Inflammatory macrophage treated with lipopolysaccharide for 1 hour (primary cell): ENCODE data around the gene BFAR.
A peak's percentile ranks its signal among the peaks of the same experiment; 100 is the strongest.
"Not testable (repeated sequence)": the region's sequence is repeated elsewhere in the genome, so short reads cannot be mapped to it uniquely, and the experiment has no call there.

Experiments used
- DNase-seq, 2 donors: peaks; one replicate each; pipeline ENCODE4 v3.0.0-alpha.2; 2020 to 2022

The BFAR gene

GRCh38 chr16:14636179-14636950 lies 3.6 kb downstream of the BFAR start:
- DNase-seq = not testable (repeated sequence)

GRCh38 chr16:14636951-14637240 lies 4.1 kb downstream of the BFAR start:
- DNase-seq = not testable (repeated sequence)

- no peak for DNase-seq
Measured at GRCh38 chr16:14640538-14640937, 7.8 kb downstream of the BFAR start.

- DNase-seq = no peak
Measured at GRCh38 chr16:14641206-14641605, 8.5 kb downstream of the BFAR start.

GRCh38 chr16:14641926-14642325 lies 9.2 kb downstream of the BFAR start:
- peak; percentile 50 to 64 for DNase-seq

GRCh38 chr16:14649816-14650215 lies 17.1 kb downstream of the BFAR start:
- DNase-seq = no peak

- no peak for DNase-seq
Measured at GRCh38 chr16:14650629-14651028, 17.9 kb downstream of the BFAR start.

GRCh38 chr16:14652726-14653125 lies 20.0 kb downstream of the BFAR start:
- no peak for DNase-seq

- peak in 1 of 2 donors; percentile 11 for DNase-seq
Measured at GRCh38 chr16:14658063-14658462, 25.3 kb downstream of the BFAR start.

GRCh38 chr16:14667347-14668266 lies 34.9 kb downstream of the BFAR start:
- no peak for DNase-seq

- DNase-seq = no peak
Measured at GRCh38 chr16:14668556-14669223, 35.9 kb downstream of the BFAR start.

- DNase-seq = no peak
Measured at GRCh38 chr16:14669776-14670175, 37.0 kb downstream of the BFAR start.

GRCh38 chr16:14672403-14672971 lies 39.7 kb downstream of the BFAR start:
- no peak for DNase-seq

GRCh38 chr16:14676633-14677032 lies 43.9 kb downstream of the BFAR start:
- no peak for DNase-seq

GRCh38 chr16:14677627-14678026 lies 44.9 kb downstream of the BFAR start:
- DNase-seq = no peak

- no peak for DNase-seq
Measured at GRCh38 chr16:14678748-14679497, 46.2 kb downstream of the BFAR start.

- not testable (repeated sequence) for DNase-seq
Measured at GRCh38 chr16:14680396-14680795, 47.6 kb downstream of the BFAR start.

GRCh38 chr16:14681115-14681514 lies 48.4 kb downstream of the BFAR start:
- DNase-seq = no peak

GRCh38 chr16:14682121-14682520 lies 49.4 kb downstream of the BFAR start:
- DNase-seq = no peak

- not testable (repeated sequence) for DNase-seq
Measured at GRCh38 chr16:14685870-14686793, 53.4 kb downstream of the BFAR start.

- not testable (repeated sequence) for DNase-seq
Measured at GRCh38 chr16:14694129-14694528, 61.4 kb downstream of the BFAR start, which contains the start of gene PLA2G10. Gene PLA2G10, minus strand, starts transcription at chr16:14694308. Its CDS starts 79 bp downstream, at chr16:14694229.
